Measurements from ENCODE around the gene GRAPL.
"Not testable (repeated sequence)": the region's sequence is repeated elsewhere in the genome, so short reads cannot be mapped to it uniquely, and the experiment has no call there.

DNA sequence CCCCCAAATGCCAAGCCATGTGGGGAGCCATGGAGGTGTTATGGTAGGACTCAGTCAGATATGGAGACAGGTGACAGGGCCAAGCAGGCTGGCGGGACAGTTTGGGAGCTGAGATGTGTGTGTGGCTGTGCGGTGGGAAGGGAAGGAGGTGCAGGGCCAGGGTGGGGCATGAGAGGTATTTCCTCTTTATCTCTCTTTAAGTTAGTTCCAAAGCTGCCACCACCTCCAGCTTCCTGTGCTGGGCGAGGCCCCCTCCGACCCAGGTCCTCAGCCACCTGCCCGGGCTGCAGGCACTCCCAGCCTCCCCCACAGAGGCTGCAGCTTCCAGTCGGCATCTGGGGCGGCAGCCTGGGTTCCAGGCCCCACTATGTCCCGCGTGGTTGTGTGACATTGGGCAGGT lies 6.4 kb downstream of the GRAPL start:
- TF ChIP-seq, protein P1, sequence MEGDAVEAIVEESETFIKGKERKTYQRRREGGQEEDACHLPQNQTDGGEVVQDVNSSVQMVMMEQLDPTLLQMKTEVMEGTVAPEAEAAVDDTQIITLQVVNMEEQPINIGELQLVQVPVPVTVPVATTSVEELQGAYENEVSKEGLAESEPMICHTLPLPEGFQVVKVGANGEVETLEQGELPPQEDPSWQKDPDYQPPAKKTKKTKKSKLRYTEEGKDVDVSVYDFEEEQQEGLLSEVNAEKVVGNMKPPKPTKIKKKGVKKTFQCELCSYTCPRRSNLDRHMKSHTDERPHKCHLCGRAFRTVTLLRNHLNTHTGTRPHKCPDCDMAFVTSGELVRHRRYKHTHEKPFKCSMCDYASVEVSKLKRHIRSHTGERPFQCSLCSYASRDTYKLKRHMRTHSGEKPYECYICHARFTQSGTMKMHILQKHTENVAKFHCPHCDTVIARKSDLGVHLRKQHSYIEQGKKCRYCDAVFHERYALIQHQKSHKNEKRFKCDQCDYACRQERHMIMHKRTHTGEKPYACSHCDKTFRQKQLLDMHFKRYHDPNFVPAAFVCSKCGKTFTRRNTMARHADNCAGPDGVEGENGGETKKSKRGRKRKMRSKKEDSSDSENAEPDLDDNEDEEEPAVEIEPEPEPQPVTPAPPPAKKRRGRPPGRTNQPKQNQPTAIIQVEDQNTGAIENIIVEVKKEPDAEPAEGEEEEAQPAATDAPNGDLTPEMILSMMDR (IDR thresholded peaks at IDR 0.05) = not testable (repeated sequence)
- not testable (repeated sequence) for TF ChIP-seq POLR2A, EP300 (IDR thresholded peaks at IDR 0.05)
